Neural cell (in vitro differentiated cells): ENCODE data around the gene KLF13. TPM values are rescaled to one million over a fixed set of nuclear protein-coding genes. Genes with fewer than 3 reads are reported as not detected.

ENCODE experiments used
- H2AFZ ChIP-seq: fragments of 200-600, 300-800 bp; sonication (generic), shearing (Covaris generic); 2 replicates; pipeline ENCODE4 v1.6.0; 2014; ENCODE audit warnings: low read depth, mild to moderate bottlenecking, antibody characterized with exemption, low read length, moderate library complexity
- H3F3A ChIP-seq: fragments of 200-600 bp; shearing (Covaris generic); 2 replicates; pipeline ENCODE4 v1.6.1; 2016; ENCODE audit warnings: mild to moderate bottlenecking, moderate library complexity, mixed read lengths, antibody characterized with exemption, low read length; ENCODE audit not compliant: insufficient read depth, poor library complexity, severe bottlenecking
- H3K27ac ChIP-seq: fragments of 200-600, 300-800 bp; sonication (generic), shearing (Covaris generic); 2 replicates; pipeline ENCODE4 v1.5.1; 2014; ENCODE audit warnings: mild to moderate bottlenecking, low read length, moderate library complexity
- H3K27me3 ChIP-seq: fragments of 300-800, 200-600 bp; sonication (generic), shearing (Covaris generic); 2 replicates; pipeline ENCODE4 v1.6.0; 2014; ENCODE audit warnings: mild to moderate bottlenecking, low read depth, low read length, moderate library complexity; ENCODE audit not compliant: insufficient read depth
- H3K36me3 ChIP-seq: fragments of 300-800, 200-600 bp; sonication (generic), shearing (Covaris generic); 2 replicates; pipeline ENCODE4 v1.5.1; 2014; ENCODE audit warnings: mild to moderate bottlenecking, antibody characterized with exemption, low read length, moderate library complexity; ENCODE audit not compliant: insufficient read depth
- H3K4me2 ChIP-seq: fragments of 300-800, 200-600 bp; sonication (generic), shearing (Covaris generic); 2 replicates; pipeline ENCODE4 v1.6.0; 2014; ENCODE audit warnings: mild to moderate bottlenecking, low read length
- H3K4me3 ChIP-seq: fragments of 300-800, 200-600 bp; sonication (generic), shearing (Covaris generic); 2 replicates; pipeline ENCODE4 v1.5.1; 2014; ENCODE audit warnings: mild to moderate bottlenecking, low read length, moderate library complexity
- H3K79me2 ChIP-seq: fragments of 200-600 bp; shearing (Covaris generic); replicated peaks from 2 replicates; pipeline ENCODE4 v1.6.0; 2014; ENCODE audit warnings: mild to moderate bottlenecking, low read length, moderate library complexity; ENCODE audit not compliant: insufficient read depth
- H3K9ac ChIP-seq: fragments of 300-800, 200-600 bp; sonication (generic), shearing (Covaris generic); 2 replicates; pipeline ENCODE4 v1.6.1; 2016; ENCODE audit warnings: mild to moderate bottlenecking, low read length, mixed read lengths
- H3K9me2 ChIP-seq: fragments of 200-600 bp; shearing (Covaris generic); 2 replicates; pipeline ENCODE4 v1.6.1; 2016; ENCODE audit warnings: mild to moderate bottlenecking, low read length, mixed read lengths; ENCODE audit not compliant: insufficient read depth
- H3K9me3 ChIP-seq: fragments of 200-600, 300-800 bp; sonication (generic), shearing (Covaris generic); 2 replicates; pipeline ENCODE4 v1.6.1; 2016; ENCODE audit warnings: mild to moderate bottlenecking, mixed run types, low read length, moderate library complexity, mixed read lengths
- H4K20me1 ChIP-seq: fragments of 200-600 bp; shearing (Covaris generic); 2 replicates; pipeline ENCODE4 v1.6.1; 2016; ENCODE audit warnings: mild to moderate bottlenecking, mixed run types; ENCODE audit not compliant: insufficient read depth
- EP300 ChIP-seq: fragments of 450-650 bp; conservative IDR thresholded peaks from 2 replicates; pipeline ENCODE4 v1.6.1; 2014; ENCODE audit warnings: antibody characterized with exemption, mild to moderate bottlenecking, moderate library complexity; ENCODE audit not compliant: poor library complexity, severe bottlenecking
- EZH2 ChIP-seq: fragments of 200-600, 300-800 bp; shearing (Covaris generic), sonication (generic); IDR thresholded peaks from 2 replicates; pipeline ENCODE4 v1.6.1; 2014; ENCODE audit warnings: antibody characterized with exemption, low read length, borderline replicate concordance, mild to moderate bottlenecking; ENCODE audit not compliant: insufficient read depth, poor library complexity, severe bottlenecking
- MXI1 ChIP-seq: fragments of 450-650 bp; conservative IDR thresholded peaks from 2 replicates; pipeline ENCODE4 v1.6.1; 2014; ENCODE audit warnings: antibody characterized with exemption, mild to moderate bottlenecking; ENCODE audit not compliant: poor library complexity, severe bottlenecking
- POLR2AphosphoS5 ChIP-seq: IDR thresholded peaks from 2 replicates; pipeline ENCODE4 v1.6.1; 2012
- RAD21 ChIP-seq: fragments of 450-650 bp; conservative IDR thresholded peaks from 2 replicates; pipeline ENCODE4 v1.6.1; 2014; ENCODE audit warnings: antibody characterized with exemption, mild to moderate bottlenecking, moderate library complexity
- SMC3 ChIP-seq: fragments of 450-650 bp; conservative IDR thresholded peaks from 2 replicates; pipeline ENCODE4 v1.6.1; 2014; ENCODE audit warnings: antibody characterized with exemption, mild to moderate bottlenecking, moderate library complexity; ENCODE audit not compliant: poor library complexity
- TAF1 ChIP-seq: IDR thresholded peaks from 2 replicates; pipeline ENCODE4 v1.6.1; 2012; ENCODE audit warnings: low read depth
- polyA plus RNA-seq: library from polyadenylated mRNA; depleted of rRNA; stranded (reverse); fragments of >200 nt; gene quantifications from 2 replicates; pipeline ENCODE4 v1.2.3, GENCODE V29; 2014
- TF ChIP-seq, protein P1 (sequence below): IDR thresholded peaks from 2 replicates; pipeline ENCODE4 v1.6.1; 2012; ENCODE audit warnings: borderline replicate concordance
- TF ChIP-seq, protein P2 (sequence below): fragments of 450-650 bp; IDR thresholded peaks from 2 replicates; pipeline ENCODE4 v1.5.1; 2014; ENCODE audit warnings: antibody characterized with exemption, mild to moderate bottlenecking, moderate library complexity; ENCODE audit not compliant: poor library complexity, severe bottlenecking

The KLF13 gene
- polyA plus RNA-seq, 1 donor from 2014 or later, result 17.0 TPM

DNA sequence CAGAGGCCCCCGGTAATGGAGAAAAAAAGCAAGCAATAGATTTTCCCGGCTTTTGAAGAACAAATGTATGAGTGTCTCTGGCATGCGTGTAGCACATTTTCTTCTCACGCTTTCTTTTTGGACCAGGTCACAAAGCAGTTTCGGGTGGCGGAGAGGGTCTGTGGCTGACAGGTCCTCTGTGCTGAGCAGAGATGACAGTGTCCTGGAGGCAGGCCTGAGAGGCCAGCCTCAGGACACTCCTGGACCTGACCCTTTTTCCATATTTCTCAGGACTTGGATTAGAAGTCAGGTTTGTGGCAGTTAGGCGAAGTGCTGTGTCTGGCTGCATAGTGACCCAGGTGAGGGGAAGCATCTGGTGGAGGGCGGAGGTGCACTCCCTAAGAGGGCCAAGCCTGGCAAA lies 52.9 kb downstream of the KLF13 start:
- H3K27ac ChIP-seq, result no peak overlapping the region

DNA sequence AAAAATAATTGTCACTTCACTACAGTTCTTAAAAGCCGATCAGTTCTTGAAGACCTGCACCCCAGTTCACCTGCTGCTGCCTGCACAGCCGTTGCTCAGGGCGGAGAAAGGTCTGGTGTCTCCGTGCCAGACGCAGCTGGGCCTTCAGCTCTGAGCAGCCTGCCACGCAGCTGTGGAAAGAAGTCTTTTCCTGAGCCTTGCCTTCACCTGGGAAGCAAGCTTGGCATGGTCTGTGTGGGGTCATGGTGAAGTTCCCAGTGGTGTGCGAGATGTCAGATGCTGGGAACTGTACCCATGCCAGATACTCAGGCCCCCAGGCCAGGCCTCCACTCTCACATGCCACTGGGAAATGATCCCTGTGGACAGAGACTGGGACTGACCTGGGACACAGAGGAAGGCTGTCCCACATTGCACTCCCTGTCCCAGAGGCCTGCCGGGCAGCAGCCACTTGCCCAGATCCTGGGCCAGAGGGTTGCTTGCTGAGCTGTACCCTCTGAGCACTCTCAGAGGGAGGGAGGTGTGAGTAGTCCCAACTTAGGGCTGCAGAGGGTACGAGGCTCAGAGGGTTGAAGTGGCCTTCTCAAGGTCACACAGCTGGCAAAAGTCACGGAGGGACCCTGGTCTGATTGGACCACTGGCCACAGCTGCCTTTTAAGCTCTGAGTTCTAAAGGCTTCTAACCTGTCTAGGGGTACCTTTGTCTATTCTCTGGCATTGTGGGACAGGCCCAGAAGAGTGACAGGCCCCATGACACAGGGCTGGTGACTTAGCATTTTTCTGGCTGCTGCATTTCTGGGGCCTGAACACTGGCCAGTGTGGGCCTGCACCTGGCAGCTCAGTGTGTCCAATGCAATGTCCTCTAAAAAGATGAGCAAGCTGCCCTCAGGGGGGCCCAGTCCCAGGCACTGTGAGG lies 55.4 kb downstream of the KLF13 start:
- H2AFZ ChIP-seq, result no peak overlapping the region
- TF ChIP-seq MXI1 (no peak), EZH2 (no peak), SMC3 (no peak), RAD21 (no peak), TAF1 (no peak), POLR2AphosphoS5 (no peak), EP300 (no peak)
- TF ChIP-seq, protein P1, sequence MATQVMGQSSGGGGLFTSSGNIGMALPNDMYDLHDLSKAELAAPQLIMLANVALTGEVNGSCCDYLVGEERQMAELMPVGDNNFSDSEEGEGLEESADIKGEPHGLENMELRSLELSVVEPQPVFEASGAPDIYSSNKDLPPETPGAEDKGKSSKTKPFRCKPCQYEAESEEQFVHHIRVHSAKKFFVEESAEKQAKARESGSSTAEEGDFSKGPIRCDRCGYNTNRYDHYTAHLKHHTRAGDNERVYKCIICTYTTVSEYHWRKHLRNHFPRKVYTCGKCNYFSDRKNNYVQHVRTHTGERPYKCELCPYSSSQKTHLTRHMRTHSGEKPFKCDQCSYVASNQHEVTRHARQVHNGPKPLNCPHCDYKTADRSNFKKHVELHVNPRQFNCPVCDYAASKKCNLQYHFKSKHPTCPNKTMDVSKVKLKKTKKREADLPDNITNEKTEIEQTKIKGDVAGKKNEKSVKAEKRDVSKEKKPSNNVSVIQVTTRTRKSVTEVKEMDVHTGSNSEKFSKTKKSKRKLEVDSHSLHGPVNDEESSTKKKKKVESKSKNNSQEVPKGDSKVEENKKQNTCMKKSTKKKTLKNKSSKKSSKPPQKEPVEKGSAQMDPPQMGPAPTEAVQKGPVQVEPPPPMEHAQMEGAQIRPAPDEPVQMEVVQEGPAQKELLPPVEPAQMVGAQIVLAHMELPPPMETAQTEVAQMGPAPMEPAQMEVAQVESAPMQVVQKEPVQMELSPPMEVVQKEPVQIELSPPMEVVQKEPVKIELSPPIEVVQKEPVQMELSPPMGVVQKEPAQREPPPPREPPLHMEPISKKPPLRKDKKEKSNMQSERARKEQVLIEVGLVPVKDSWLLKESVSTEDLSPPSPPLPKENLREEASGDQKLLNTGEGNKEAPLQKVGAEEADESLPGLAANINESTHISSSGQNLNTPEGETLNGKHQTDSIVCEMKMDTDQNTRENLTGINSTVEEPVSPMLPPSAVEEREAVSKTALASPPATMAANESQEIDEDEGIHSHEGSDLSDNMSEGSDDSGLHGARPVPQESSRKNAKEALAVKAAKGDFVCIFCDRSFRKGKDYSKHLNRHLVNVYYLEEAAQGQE, result no peak
- TF ChIP-seq, protein P2, sequence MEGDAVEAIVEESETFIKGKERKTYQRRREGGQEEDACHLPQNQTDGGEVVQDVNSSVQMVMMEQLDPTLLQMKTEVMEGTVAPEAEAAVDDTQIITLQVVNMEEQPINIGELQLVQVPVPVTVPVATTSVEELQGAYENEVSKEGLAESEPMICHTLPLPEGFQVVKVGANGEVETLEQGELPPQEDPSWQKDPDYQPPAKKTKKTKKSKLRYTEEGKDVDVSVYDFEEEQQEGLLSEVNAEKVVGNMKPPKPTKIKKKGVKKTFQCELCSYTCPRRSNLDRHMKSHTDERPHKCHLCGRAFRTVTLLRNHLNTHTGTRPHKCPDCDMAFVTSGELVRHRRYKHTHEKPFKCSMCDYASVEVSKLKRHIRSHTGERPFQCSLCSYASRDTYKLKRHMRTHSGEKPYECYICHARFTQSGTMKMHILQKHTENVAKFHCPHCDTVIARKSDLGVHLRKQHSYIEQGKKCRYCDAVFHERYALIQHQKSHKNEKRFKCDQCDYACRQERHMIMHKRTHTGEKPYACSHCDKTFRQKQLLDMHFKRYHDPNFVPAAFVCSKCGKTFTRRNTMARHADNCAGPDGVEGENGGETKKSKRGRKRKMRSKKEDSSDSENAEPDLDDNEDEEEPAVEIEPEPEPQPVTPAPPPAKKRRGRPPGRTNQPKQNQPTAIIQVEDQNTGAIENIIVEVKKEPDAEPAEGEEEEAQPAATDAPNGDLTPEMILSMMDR, result no peak
- H3K4me2 ChIP-seq, result no peak overlapping the region
- H3K27ac ChIP-seq, result no peak overlapping the region
- no peaks in the 10 kb centered on the region for H4K20me1 ChIP-seq
- no peaks in the 10 kb centered on the region for H3K9me3 ChIP-seq
- no peak overlapping the region for H3K9ac ChIP-seq
- no peaks in the 10 kb centered on the region for H3F3A ChIP-seq
- no peak overlapping the region for H3K4me3 ChIP-seq
- no peaks in the 10 kb centered on the region for H3K9me2 ChIP-seq
- H3K79me2 ChIP-seq, result no peaks in the 10 kb centered on the region
- no peaks in the 10 kb centered on the region for H3K27me3 ChIP-seq
- no peaks in the 10 kb centered on the region for H3K36me3 ChIP-seq

More for the DNA sequence above, 52.9 kb downstream of the KLF13 start:
- H3K9me3 ChIP-seq, result no peaks in the 10 kb centered on the region
- H3K79me2 ChIP-seq, result no peaks in the 10 kb centered on the region
- H2AFZ ChIP-seq, result no peak overlapping the region
- no peaks in the 10 kb centered on the region for H4K20me1 ChIP-seq
- no peak overlapping the region for H3K4me3 ChIP-seq
- H3K9ac ChIP-seq, result no peak overlapping the region
- no peak overlapping the region for H3K4me2 ChIP-seq
- no peaks in the 10 kb centered on the region for H3K9me2 ChIP-seq
- no peaks in the 10 kb centered on the region for H3F3A ChIP-seq
- no peaks in the 10 kb centered on the region for H3K36me3 ChIP-seq
- no peak for TF ChIP-seq RAD21
- TF ChIP-seq EZH2, result no peak
- no peak for TF ChIP-seq SMC3
- no peak for TF ChIP-seq TAF1
- no peak for TF ChIP-seq POLR2AphosphoS5
- TF ChIP-seq, protein P1, result no peak
- no peak for TF ChIP-seq MXI1
- TF ChIP-seq EP300, result no peak
- TF ChIP-seq, protein P2, result no peak
- H3K27me3 ChIP-seq, result no peaks in the 10 kb centered on the region
